OCI-LY7 (cell line): ENCODE measurements around the gene SH3RF3.

ENCODE experiments used
- EZH2phosphoT487 ChIP-seq: fragments of 200-600 bp; sonication (generic); IDR thresholded peaks from 2 replicates; pipeline ENCODE4 v1.6.1; 2018; ENCODE audit warnings: low read depth, borderline replicate concordance, mild to moderate bottlenecking, mixed run types, antibody characterized with exemption, low read length, moderate library complexity, mixed read lengths
- TF ChIP-seq, protein P1 (sequence below): fragments of 200-600 bp; sonication (generic); conservative IDR thresholded peaks from 2 replicates; pipeline ENCODE4 v1.5.1; 2014; ENCODE audit warnings: mild to moderate bottlenecking, antibody characterized with exemption, low read length, moderate library complexity, mixed read lengths

DNA sequence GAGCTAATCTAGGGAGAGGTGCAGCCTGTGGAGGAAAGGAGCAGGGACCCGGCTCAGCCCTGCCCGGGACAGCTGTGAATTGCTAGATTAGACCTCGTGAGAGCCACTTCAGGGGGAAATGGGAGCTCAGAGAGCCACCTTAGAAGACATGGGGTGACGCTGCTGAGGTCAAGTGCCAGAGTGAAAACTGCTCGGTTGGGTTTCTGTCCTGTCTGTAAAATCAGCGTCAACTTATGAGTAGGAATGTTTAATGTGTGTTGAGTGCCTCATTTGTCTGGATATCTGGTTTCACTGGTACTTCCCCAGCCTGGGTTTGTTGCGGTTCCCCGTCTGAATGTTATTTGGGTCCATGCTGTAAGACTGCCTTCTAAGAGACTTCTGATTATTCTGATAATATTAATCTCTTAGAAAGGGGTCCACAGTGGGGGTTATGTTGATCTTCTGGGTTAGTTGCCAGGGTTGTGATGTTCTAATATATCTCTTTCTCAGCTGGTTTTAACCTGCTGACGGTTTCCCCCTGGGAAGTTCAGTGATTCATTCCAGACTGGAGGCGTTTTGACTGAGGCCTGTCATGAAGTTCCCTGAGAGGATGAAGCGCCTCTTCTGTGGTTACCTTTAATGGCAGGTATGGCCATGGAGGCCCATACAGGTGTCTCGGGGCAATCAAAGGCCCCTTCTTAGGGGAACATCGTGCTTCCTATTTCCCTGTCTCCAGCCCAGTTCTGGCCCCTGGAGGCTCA, 175.9 kb downstream of the SH3RF3 start:
- TF ChIP-seq, protein P1, sequence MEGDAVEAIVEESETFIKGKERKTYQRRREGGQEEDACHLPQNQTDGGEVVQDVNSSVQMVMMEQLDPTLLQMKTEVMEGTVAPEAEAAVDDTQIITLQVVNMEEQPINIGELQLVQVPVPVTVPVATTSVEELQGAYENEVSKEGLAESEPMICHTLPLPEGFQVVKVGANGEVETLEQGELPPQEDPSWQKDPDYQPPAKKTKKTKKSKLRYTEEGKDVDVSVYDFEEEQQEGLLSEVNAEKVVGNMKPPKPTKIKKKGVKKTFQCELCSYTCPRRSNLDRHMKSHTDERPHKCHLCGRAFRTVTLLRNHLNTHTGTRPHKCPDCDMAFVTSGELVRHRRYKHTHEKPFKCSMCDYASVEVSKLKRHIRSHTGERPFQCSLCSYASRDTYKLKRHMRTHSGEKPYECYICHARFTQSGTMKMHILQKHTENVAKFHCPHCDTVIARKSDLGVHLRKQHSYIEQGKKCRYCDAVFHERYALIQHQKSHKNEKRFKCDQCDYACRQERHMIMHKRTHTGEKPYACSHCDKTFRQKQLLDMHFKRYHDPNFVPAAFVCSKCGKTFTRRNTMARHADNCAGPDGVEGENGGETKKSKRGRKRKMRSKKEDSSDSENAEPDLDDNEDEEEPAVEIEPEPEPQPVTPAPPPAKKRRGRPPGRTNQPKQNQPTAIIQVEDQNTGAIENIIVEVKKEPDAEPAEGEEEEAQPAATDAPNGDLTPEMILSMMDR = no peak
- TF ChIP-seq EZH2phosphoT487 = no peak
